Astrocyte of the cerebellum (primary cell): Measurements from ENCODE around the gene ABHD13.
"Not testable (repeated sequence)": the region's sequence is repeated elsewhere in the genome, so short reads cannot be mapped to it uniquely, and the experiment has no call there.

Experiments used
- DNase-seq: peaks from one replicate; pipeline ENCODE4 v3.0.0-alpha.2; 2011; ENCODE audit warnings: low read depth
- H3K4me3 ChIP-seq: 2 replicates; pipeline ENCODE4 v1.5.1; 2011; ENCODE audit warnings: mild to moderate bottlenecking, low read depth, low read length, moderate library complexity
- CTCF ChIP-seq: IDR thresholded peaks from 2 replicates; pipeline ENCODE4 v1.5.1; 2012; ENCODE audit warnings: low read length, low read depth, moderate library complexity, mild to moderate bottlenecking; ENCODE audit errors: missing control alignments
- in situ Hi-C: cut with HindIII; loops from 2 replicates; pipeline ENCODE4 v1.10.0; 2017; ENCODE audit warnings: low sequenced_read_pairs

Gene ABHD13

DNA sequence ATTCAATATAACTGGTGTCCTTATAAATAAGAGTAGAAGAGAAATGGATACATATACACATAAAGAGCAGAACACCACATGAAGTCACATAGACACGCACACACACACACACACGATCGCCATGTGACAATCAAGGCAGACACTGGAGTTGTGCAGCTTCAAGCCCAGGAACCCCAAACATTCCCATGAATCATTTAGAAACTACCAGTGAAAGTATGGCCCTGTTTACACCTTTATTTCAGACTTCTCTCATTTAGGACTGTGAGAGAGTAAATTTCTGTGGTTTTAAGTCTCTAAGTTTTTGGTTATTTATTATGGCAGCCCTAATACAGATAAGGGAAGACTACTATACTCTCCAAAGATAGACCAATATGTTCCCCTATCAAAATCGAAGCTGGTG, 31.0 kb downstream of the ABHD13 start:
- in situ Hi-C loops: no loop called here
- no peak overlapping the region for H3K4me3 ChIP-seq
- no peak for DNase-seq
- no peak for TF ChIP-seq CTCF

GRCh38 chr13:108257248-108257647, 39.1 kb downstream of the ABHD13 start:
- no peak for TF ChIP-seq CTCF
- in situ Hi-C loops: no loop called here
- no peak overlapping the region for H3K4me3 ChIP-seq

GRCh38 chr13:108263621-108264355, 45.6 kb downstream of the ABHD13 start:
- no peak for DNase-seq
- no peak for TF ChIP-seq CTCF
- no peak overlapping the region for H3K4me3 ChIP-seq
- in situ Hi-C loops: no loop called here

More at GRCh38 chr13:108257248-108257647, 39.1 kb downstream of the ABHD13 start:
- no peak for DNase-seq

DNA sequence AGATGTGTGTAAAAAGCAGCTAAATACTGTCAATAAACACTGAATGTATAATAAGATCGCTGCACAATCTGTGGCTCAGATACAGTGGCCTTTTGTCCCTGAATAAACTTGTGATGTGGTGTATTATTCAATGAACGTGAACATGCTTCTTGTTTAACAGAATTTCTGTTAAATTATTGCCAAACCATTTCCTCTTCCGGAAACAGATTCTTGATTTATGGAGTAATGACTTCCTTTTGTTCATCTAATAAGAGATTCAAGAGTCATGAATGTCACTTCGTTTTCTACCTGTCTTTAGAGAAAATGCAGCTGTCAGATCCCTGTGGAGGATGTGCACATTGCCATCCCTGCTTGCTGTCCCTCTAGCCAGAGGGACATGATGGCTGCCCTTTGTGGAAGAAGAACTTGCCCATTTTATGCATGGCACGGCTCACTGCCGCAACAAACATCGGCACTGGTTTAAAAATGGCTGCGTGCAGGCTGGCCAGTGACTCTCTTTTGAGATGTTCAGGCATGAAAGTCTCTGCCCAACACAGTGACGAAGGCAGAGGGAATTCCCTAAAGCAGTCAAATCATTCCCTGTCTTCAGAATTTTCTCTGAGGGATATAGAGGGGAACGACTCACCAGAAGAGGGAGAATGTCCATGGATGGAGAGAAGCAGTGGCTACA, 48.3 kb downstream of the ABHD13 start:
- in situ Hi-C loops: no loop called here
- TF ChIP-seq CTCF: no peak
- H3K4me3 ChIP-seq: no peak overlapping the region
- DNase-seq: no peak

GRCh38 chr13:108267347-108267746, 49.2 kb downstream of the ABHD13 start:
- DNase-seq: no peak
- H3K4me3 ChIP-seq: no peak overlapping the region
- in situ Hi-C loops: no loop called here
- TF ChIP-seq CTCF: no peak

DNA sequence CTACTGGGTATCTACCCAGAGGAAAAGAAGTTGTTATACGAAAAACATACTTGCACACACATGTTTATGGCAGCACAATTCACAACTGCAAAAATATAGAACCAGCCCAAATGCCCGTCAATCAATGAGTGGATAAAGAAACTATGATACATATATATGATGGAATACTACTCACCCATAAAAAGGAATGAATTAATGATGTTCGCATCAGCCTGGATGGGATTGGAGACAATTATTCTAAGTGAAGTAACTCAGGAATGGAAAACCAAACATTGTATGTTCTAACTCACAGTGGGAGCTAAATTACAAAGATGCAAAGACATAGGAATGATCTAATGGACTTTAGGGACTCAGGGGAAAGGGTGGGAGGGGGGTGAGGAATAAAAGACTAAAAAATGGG, 49.7 kb downstream of the ABHD13 start:
- DNase-seq, in situ Hi-C loops, H3K4me3 ChIP-seq: not testable (repeated sequence)

DNA sequence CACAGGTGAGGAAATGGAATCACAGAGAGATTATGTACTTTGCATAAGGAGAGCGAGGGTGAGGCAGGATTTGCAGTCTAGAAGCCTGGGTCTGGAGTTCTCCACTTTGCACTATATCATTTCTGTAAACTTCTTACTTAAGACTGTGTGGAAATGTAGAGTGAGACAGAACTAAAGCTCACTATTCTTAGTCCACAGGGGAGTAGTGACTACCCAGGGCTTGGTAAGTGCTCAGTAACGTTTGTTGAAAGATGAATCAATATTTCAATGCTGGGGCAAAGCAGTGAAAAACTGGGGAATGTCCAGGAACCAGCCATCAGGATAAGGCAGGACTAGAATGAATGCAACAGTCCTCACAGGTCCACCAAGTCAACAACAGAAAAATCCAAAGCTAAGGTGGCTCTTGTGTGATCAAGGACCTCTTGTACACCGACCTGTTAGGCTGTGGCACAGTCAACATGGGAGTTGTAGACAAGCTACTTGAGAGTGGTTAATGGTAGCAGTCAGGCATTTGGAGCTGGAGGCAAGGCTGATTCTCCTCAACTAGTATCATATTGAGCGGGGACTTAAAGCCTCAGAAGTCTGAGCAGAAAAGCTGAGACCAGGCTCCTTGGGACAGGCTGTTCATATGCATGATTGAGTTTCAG, 50.4 kb downstream of the ABHD13 start:
- TF ChIP-seq CTCF: no peak
- in situ Hi-C loops: no loop called here
- no peak overlapping the region for H3K4me3 ChIP-seq
- no peak for DNase-seq
